ENCODE data around the gene RAB11A.

DNA sequence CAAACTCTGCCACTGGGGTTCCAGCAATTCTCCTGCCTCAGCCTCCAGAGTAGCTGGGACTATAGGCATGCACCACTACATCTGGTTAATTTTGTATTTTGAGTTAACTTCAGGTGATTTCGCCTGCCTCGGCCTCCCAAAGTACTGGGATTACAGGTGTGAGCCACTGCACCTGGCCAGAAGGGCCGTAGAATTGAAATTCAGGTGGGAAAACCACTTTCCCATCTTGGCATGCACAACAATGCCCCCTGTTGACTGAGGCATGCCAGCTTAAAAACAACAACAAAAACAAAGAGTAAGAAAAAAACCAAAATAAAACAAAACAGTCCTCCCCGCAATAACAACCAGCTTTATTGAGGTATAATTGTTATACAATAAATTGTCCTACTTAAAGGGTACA lies 32.6 kb upstream of the RAB11A start:
- TF ChIP-seq GATA2 (IDR thresholded peaks at IDR 0.05; ENCODE audit: low read depth, low read length), result no peak
- no peak for TF ChIP-seq GATA3 (IDR thresholded peaks at IDR 0.05; ENCODE audit: low read depth, low read length)

Measured in SH-SY5Y (cell line).